K562 (cell line): Measurements from ENCODE around the gene TMCC1. TPM values are rescaled to one million over a fixed set of nuclear protein-coding genes. Genes with fewer than 3 reads are reported as not detected.
A peak's percentile ranks its signal among the peaks of the same experiment; 100 is the strongest.

ENCODE experiments used
- ATAC-seq: fragments of 200-7000 bp; cut with Tn5 transposase; 3 replicates; pipeline ENCODE4 v1.9.1; 2020; ENCODE audit warnings: moderate library complexity
- BruUV-seq: library from RNA; stranded (reverse); fragments of 400-500 nt; replicated peaks from 2 replicates; lab custom pipeline; 2021; lab: Mats Ljungman, UMichigan
- CTCF ChIA-PET: fragments of 300-600 bp; formaldehyde crosslinking; extraction: SDS; loops from one replicate; lab custom pipeline; 2021; ENCODE audit warnings: low intra/inter-chr PET ratio; lab: Yijun Ruan, JAX
- POLR2A ChIA-PET: fragments of 300-600, 350-650 bp; sonication (Branson Sonifier 250); formaldehyde crosslinking; extraction: SDS; loops from one replicate; lab custom pipeline; 2021; ENCODE audit warnings: antibody characterized with exemption, inconsistent platforms; lab: Yijun Ruan, JAX
- DNase-seq, 4 experiments: peaks; one replicate each; pipeline versions ENCODE4 v3.0.0 to v3.0.0-alpha.2; 2011 to 2018; ENCODE audit warnings: low spot score in 3 of 4, mixed read lengths in 3 of 4; ENCODE audit errors: extremely low read depth in 1 of 4
- FAIRE-seq: peaks from 2 replicates; lab custom pipeline; 2011; peaks lifted over from hg19 to GRCh38; lab: Jason Lieb, UNC
- H2AFZ ChIP-seq: 2 replicates; pipeline ENCODE4 v1.6.0; 2011; ENCODE audit warnings: low read depth, low read length, control low read depth, inconsistent platforms
- H3K27ac ChIP-seq: fragments of 200-600 bp; 3 replicates; pipeline ENCODE4 v1.8.0; 2011; ENCODE audit warnings: low read depth, mild to moderate bottlenecking, control low read depth, inconsistent platforms, low read length, moderate library complexity, mixed read lengths; ENCODE audit errors: extremely low read depth
- H3K27me3 ChIP-seq, 2 experiments: fragments of 300-600 bp in 1 of 2; 2 replicates in 1 of 2; 3 replicates in 1 of 2; pipeline versions ENCODE4 v1.6.0 to v1.8.0; 2011; ENCODE audit warnings: inconsistent platforms in 2 of 2, low read length in 2 of 2, mild to moderate bottlenecking in 1 of 2, mixed read lengths in 1 of 2, moderate library complexity in 1 of 2; ENCODE audit not compliant: control insufficient read depth in 2 of 2, insufficient read depth in 2 of 2
- H3K36me3 ChIP-seq: fragments of 300-600 bp; 3 replicates; pipeline ENCODE4 v1.8.0; 2011; ENCODE audit warnings: mild to moderate bottlenecking, low read length, inconsistent platforms; ENCODE audit not compliant: control insufficient read depth, insufficient read depth
- H3K4me1 ChIP-seq, 2 experiments: fragments of 200-600 bp in 1 of 2; replicated peaks in 1 of 2; 2 replicates in 1 of 2; 3 replicates in 1 of 2; pipeline versions ENCODE4 v1.5.1 to v1.8.0; 2011; ENCODE audit warnings: inconsistent platforms in 2 of 2, low read length in 2 of 2, mild to moderate bottlenecking in 1 of 2, mixed read lengths in 1 of 2, moderate library complexity in 1 of 2; ENCODE audit not compliant: control insufficient read depth in 2 of 2, insufficient read depth in 2 of 2
- H3K4me2 ChIP-seq: 2 replicates; pipeline ENCODE4 v1.6.1; 2011; ENCODE audit warnings: low read length, control low read depth, inconsistent platforms, mixed read lengths; ENCODE audit not compliant: insufficient read depth
- H3K4me3 ChIP-seq: fragments of 200-600 bp; sonication (generic), shearing (Covaris generic); 2 replicates; pipeline ENCODE4 v1.5.1; 2016; ENCODE audit warnings: control low read depth, inconsistent platforms
- H3K79me2 ChIP-seq: fragments of 200-600 bp; 3 replicates; pipeline ENCODE4 v1.8.0; 2011; ENCODE audit warnings: low read length, inconsistent platforms; ENCODE audit not compliant: control insufficient read depth, insufficient read depth
- H3K9ac ChIP-seq, 2 experiments: 2 replicates each; pipeline versions ENCODE4 v1.6.0 to v1.6.1; 2011; ENCODE audit warnings: low read depth in 2 of 2, low read length in 2 of 2, control low read depth in 1 of 2, inconsistent platforms in 1 of 2, mild to moderate bottlenecking in 1 of 2, mixed read lengths in 1 of 2; ENCODE audit not compliant: insufficient read depth in 1 of 2
- H3K9me1 ChIP-seq: one replicate; pipeline ENCODE4 v1.6.0; 2011; ENCODE audit warnings: inconsistent platforms, mild to moderate bottlenecking, low read length, moderate library complexity; ENCODE audit not compliant: control insufficient read depth, insufficient read depth
- H3K9me3 ChIP-seq: replicated peaks from 2 replicates; pipeline ENCODE4 v1.5.1; 2011; ENCODE audit warnings: low read depth, low read length, inconsistent platforms; ENCODE audit not compliant: control insufficient read depth, insufficient read depth
- H4K20me1 ChIP-seq: replicated peaks from 2 replicates; pipeline ENCODE4 v1.6.1; 2011; ENCODE audit warnings: low read length, inconsistent platforms, mixed read lengths; ENCODE audit not compliant: control insufficient read depth, insufficient read depth
- ADNP ChIP-seq: fragments of 200-800 bp; sonication (Bioruptor generic); IDR thresholded peaks from 2 replicates; pipeline ENCODE4 v1.6.1; 2016; ENCODE audit warnings: missing genetic modification characterization, missing compliant biosample characterization
- KDM1A ChIP-seq, 2 experiments: fragments of 450-650 bp; IDR thresholded peaks; 2 replicates each; pipeline ENCODE4 v1.6.1; 2016; ENCODE audit warnings: mild to moderate bottlenecking in 2 of 2
- PHF20 ChIP-seq: fragments of 450-650 bp; IDR thresholded peaks from 2 replicates; pipeline ENCODE4 v1.6.1; 2018; ENCODE audit not compliant: partially characterized antibody
- RBM25 ChIP-seq: fragments of 200-400 bp; formaldehyde crosslinking; IDR thresholded peaks from 2 replicates; pipeline ENCODE4 v1.6.1; 2018; ENCODE audit warnings: low read length, low read depth, moderate library complexity; ENCODE audit not compliant: severe bottlenecking
- SMARCA5 ChIP-seq: fragments of 450-650 bp; IDR thresholded peaks from 2 replicates; pipeline ENCODE4 v1.6.1; 2016
- TOE1 ChIP-seq, 2 experiments: fragments of 450-650 bp in 1 of 2; sonication (generic) in 1 of 2; formaldehyde crosslinking in 1 of 2; IDR thresholded peaks; 2 replicates each; pipeline versions ENCODE4 v1.7.1 to v1.8.0; 2016 to 2022; ENCODE audit warnings: borderline replicate concordance in 2 of 2, mild to moderate bottlenecking in 2 of 2, antibody characterized with exemption in 1 of 2, inconsistent platforms in 1 of 2, low read depth in 1 of 2, missing genetic modification reagents in 1 of 2, moderate library complexity in 1 of 2
- ZKSCAN3 ChIP-seq: fragments of 250-450 bp; sonication (Bioruptor Pico); IDR thresholded peaks from 2 replicates; pipeline ENCODE4 v1.4.0; 2020
- ZNF3 ChIP-seq: fragments of 250-450 bp; sonication (Bioruptor Pico); IDR thresholded peaks from 2 replicates; pipeline ENCODE4 v1.5.0; 2021; ENCODE audit warnings: mild to moderate bottlenecking, moderate library complexity
- WGBS: fragments of 100-300 bp; shearing (Covaris generic); methylation state at CpG from one replicate; pipeline ENCODE4 v1.1.6; 2016; ENCODE audit warnings: low coverage, mixed read lengths; ENCODE audit not compliant: insufficient coverage; ENCODE audit errors: missing lambda C conversion rate; 5-methylcytosine and 5-hydroxymethylcytosine counted together
- in situ Hi-C: fragments of 300-500 bp; cut with MboI; formaldehyde crosslinking; loops from 4 replicates; pipeline ENCODE4 v1.15.0; 2018; ENCODE audit warnings: inconsistent platforms, mixed read lengths
- intact Hi-C: fragments of 100-400 bp; cut with micrococcal nuclease; formaldehyde crosslinking; loops from 2 replicates; pipeline ENCODE4 v1.14.2; 2022
- polyA plus RNA-seq, 8 experiments: library from polyadenylated mRNA; depleted of rRNA in 4 of 8; stranded (reverse) in 5 of 8; unstranded in 3 of 8; fragments of >200 nt; fragmentation: Nextera tagmentation in 2 of 8; fragmentation: Illumina TruSeq in 1 of 8; extraction: Ambion mirVana in 2 of 8; extraction: Trizol in 1 of 8; gene quantifications; 2 replicates each; pipeline versions ENCODE4 v1.2.1 to v1.2.3, GENCODE V29; 2011 to 2014; ENCODE audit warnings: inconsistent platforms in 1 of 8, missing spikeins in 1 of 8
- total RNA-seq, 7 experiments: library from RNA; depleted of rRNA in 6 of 7; stranded (reverse); fragments of >200 nt in 6 of 7; fragmentation: Illumina TruSeq in 2 of 7; extraction: Trizol in 2 of 7; gene quantifications; 2 replicates each; pipeline versions ENCODE4 v1.2.1 to v1.2.3, GENCODE V29; 2011 to 2021; ENCODE audit warnings: low replicate concordance in 1 of 7
- TF ChIP-seq, protein P1 (sequence below): fragments of 450-650 bp; formaldehyde crosslinking; IDR thresholded peaks from 2 replicates; pipeline ENCODE4 v1.4.0; 2020; ENCODE audit warnings: mild to moderate bottlenecking, moderate library complexity
- TF ChIP-seq, protein P2 (sequence below): fragments of 250-450 bp; sonication (Bioruptor Pico); IDR thresholded peaks from 2 replicates; pipeline ENCODE4 v1.9.0; 2021; ENCODE audit warnings: mild to moderate bottlenecking
- TF ChIP-seq, protein P3 (sequence below): sonication (generic); formaldehyde crosslinking; IDR thresholded peaks from 2 replicates; pipeline ENCODE4 v1.8.1; 2023; ENCODE audit warnings: mild to moderate bottlenecking, missing genetic modification reagents
- TF ChIP-seq, protein P4 (sequence below): fragments of 450-650 bp; conservative IDR thresholded peaks from 2 replicates; pipeline ENCODE4 v1.6.1; 2016; ENCODE audit warnings: missing genetic modification characterization, low read depth, mild to moderate bottlenecking, control low read depth, missing compliant biosample characterization
- TF ChIP-seq, protein P5 (sequence below): fragments of 250-450 bp; sonication (Bioruptor Pico); IDR thresholded peaks from 2 replicates; pipeline ENCODE4 v1.5.0; 2020; ENCODE audit warnings: mild to moderate bottlenecking
- TF ChIP-seq, protein P6 (sequence below): sonication (generic); formaldehyde crosslinking; IDR thresholded peaks from 2 replicates; pipeline ENCODE4 v1.9.0; 2022; ENCODE audit warnings: mild to moderate bottlenecking, missing genetic modification reagents

The TMCC1 gene
- total and polyA plus RNA-seq, 9 of the 15 experiments (the other 6 are each of a cell fraction or from before 2014, with no cell fraction given): 0.89 to 8.7 (median 4.0) TPM

DNA sequence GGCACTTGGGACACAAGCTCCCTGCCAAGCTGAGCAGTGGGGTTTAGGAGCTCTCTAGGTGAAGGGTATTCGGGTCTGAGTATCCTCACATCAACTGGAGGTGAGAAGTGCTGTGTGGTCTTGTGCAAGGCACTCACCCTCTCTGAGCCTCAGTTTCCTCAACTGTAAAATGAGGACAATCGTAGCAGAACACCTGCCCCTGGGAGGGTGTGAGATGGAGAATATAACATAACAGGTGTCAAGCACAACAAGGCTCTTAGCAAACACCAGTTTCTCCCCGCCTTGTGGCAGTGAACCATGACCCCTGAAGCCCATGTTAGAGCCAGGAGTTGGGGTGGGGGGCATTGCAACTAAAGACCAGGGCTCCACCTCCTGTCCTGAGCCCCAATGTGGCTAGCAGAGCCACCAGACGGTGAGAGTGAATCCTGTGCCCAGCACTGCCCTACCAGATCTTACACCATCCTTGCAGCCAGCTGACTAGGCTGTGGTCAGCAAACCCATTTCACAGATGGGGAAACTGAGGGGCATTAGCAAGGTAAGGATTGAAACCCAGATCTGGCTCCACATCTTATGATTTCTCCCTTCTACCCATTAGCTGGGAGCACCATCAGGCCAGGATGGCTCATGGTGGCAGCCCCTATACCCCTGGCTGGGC, 284.4 kb downstream of the TMCC1 start:
- 51% methylated on average over 4 of the region's 4 CpGs for WGBS
- Histone ChIP-seq H2AFZ (0 out of 2 replicates have a peak overlapping the region, but pooled peaks have one; percentile 14), H3K4me1 (peaks cover 22 to 76% of the 10 kb centered on the region in 2 experiments; a peak in 4 of 5 replicates), H3K27ac (no peak overlapping the region), H3K9me1 (no peaks in the 10 kb centered on the region), H3K4me2 (no peak overlapping the region; the same call in 1 of the 2 replicates), H3K36me3 (no peaks in the 10 kb centered on the region), H4K20me1 (peaks cover 9% of the 10 kb centered on the region; the same call in 1 of the 2 replicates), H3K4me3 (no peak overlapping the region), H3K79me2 (peaks cover 20% of the 10 kb centered on the region), H3K9me3 (no peaks in the 10 kb centered on the region), H3K9ac (no peak overlapping the region; a peak in 2 of 4 replicates), H3K27me3 (no peaks in the 10 kb centered on the region)
- no peak for ATAC-seq
- no peak for DNase-seq
- ChIA-PET CTCF (no interaction called here), POLR2A (no interaction called here)
- intact Hi-C loops (loop anchor here (1.0 to 10.0 kb wide), 2 partner anchors 119 to 224 kb away; no protein-coding TSS in a partner anchor), in situ Hi-C loops (no loop called here)
- FAIRE-seq: no peak
- no TSS peak for BruUV-seq
- TF ChIP-seq, protein P1, sequence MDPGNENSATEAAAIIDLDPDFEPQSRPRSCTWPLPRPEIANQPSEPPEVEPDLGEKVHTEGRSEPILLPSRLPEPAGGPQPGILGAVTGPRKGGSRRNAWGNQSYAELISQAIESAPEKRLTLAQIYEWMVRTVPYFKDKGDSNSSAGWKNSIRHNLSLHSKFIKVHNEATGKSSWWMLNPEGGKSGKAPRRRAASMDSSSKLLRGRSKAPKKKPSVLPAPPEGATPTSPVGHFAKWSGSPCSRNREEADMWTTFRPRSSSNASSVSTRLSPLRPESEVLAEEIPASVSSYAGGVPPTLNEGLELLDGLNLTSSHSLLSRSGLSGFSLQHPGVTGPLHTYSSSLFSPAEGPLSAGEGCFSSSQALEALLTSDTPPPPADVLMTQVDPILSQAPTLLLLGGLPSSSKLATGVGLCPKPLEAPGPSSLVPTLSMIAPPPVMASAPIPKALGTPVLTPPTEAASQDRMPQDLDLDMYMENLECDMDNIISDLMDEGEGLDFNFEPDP (CRISPR knock-in tag): no peak
- peak; percentile 91 for TF ChIP-seq ADNP
- TF ChIP-seq ZKSCAN3 (CRISPR knock-in tag): no peak
- peak; percentile 43 for TF ChIP-seq PHF20
- TF ChIP-seq RBM25: peak; percentile 81
- TF ChIP-seq, protein P2, sequence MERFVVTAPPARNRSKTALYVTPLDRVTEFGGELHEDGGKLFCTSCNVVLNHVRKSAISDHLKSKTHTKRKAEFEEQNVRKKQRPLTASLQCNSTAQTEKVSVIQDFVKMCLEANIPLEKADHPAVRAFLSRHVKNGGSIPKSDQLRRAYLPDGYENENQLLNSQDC (CRISPR knock-in tag): no peak
- TF ChIP-seq, protein P3, sequence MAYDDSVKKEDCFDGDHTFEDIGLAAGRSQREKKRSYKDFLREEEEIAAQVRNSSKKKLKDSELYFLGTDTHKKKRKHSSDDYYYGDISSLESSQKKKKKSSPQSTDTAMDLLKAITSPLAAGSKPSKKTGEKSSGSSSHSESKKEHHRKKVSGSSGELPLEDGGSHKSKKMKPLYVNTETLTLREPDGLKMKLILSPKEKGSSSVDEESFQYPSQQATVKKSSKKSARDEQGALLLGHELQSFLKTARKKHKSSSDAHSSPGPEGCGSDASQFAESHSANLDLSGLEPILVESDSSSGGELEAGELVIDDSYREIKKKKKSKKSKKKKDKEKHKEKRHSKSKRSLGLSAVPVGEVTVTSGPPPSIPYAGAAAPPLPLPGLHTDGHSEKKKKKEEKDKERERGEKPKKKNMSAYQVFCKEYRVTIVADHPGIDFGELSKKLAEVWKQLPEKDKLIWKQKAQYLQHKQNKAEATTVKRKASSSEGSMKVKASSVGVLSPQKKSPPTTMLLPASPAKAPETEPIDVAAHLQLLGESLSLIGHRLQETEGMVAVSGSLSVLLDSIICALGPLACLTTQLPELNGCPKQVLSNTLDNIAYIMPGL (CRISPR knock-in tag): no peak
- TF ChIP-seq ZNF3: no peak
- TF ChIP-seq, protein P4, sequence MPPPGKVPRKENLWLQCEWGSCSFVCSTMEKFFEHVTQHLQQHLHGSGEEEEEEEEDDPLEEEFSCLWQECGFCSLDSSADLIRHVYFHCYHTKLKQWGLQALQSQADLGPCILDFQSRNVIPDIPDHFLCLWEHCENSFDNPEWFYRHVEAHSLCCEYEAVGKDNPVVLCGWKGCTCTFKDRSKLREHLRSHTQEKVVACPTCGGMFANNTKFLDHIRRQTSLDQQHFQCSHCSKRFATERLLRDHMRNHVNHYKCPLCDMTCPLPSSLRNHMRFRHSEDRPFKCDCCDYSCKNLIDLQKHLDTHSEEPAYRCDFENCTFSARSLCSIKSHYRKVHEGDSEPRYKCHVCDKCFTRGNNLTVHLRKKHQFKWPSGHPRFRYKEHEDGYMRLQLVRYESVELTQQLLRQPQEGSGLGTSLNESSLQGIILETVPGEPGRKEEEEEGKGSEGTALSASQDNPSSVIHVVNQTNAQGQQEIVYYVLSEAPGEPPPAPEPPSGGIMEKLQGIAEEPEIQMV (tag): no peak
- TF ChIP-seq, protein P5, sequence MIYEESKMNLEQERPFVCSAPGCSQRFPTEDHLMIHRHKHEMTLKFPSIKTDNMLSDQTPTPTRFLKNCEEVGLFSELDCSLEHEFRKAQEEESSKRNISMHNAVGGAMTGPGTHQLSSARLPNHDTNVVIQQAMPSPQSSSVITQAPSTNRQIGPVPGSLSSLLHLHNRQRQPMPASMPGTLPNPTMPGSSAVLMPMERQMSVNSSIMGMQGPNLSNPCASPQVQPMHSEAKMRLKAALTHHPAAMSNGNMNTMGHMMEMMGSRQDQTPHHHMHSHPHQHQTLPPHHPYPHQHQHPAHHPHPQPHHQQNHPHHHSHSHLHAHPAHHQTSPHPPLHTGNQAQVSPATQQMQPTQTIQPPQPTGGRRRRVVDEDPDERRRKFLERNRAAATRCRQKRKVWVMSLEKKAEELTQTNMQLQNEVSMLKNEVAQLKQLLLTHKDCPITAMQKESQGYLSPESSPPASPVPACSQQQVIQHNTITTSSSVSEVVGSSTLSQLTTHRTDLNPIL (CRISPR knock-in tag): no peak
- 0 out of 2 replicates have a peak, but pooled peaks have one; percentile 8 for TF ChIP-seq TOE1 (IDR thresholded peaks at IDR 0.05; ENCODE audit: borderline replicate concordance)
- no peak for TF ChIP-seq TOE1 (CRISPR knock-in tag; IDR thresholded peaks at IDR 0.05; ENCODE audit: borderline replicate concordance, low read depth)
- peak; percentile 8 to 65; a peak in 2 of 4 replicates for TF ChIP-seq KDM1A (IDR thresholded peaks at IDR 0.05)
- TF ChIP-seq, protein P6, sequence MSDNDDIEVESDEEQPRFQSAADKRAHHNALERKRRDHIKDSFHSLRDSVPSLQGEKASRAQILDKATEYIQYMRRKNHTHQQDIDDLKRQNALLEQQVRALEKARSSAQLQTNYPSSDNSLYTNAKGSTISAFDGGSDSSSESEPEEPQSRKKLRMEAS (CRISPR knock-in tag): 0 out of 2 replicates have a peak, but pooled peaks have one; percentile 18
- TF ChIP-seq SMARCA5: peak; percentile 20; the same call in 1 of the 2 replicates
